ENCODE data around the gene ASB17.
"Not testable (repeated sequence)": the region's sequence is repeated elsewhere in the genome, so short reads cannot be mapped to it uniquely, and the experiment has no call there.

The ASB17 gene

GRCh38 chr1:75932304-75932703, at the start of gene ASB17:
Gene ASB17, minus strand, starts transcription at chr1:75932404. Its CDS starts 113 bp downstream, at chr1:75932291.
- DNase-seq (ENCODE audit: low read depth in 2 of 2): no peak

GRCh38 chr1:75980972-75981897, 49.0 kb upstream of the ASB17 start:
- no peak for DNase-seq (ENCODE audit: low read depth in 2 of 2)

- DNase-seq (ENCODE audit: low read depth in 2 of 2): no peak
Observed at GRCh38 chr1:75970631-75971030, 38.4 kb upstream of the ASB17 start.

GRCh38 chr1:75969550-75969949, 37.3 kb upstream of the ASB17 start:
- DNase-seq (ENCODE audit: low read depth in 2 of 2): no peak

GRCh38 chr1:75967719-75968118, 35.5 kb upstream of the ASB17 start:
- no peak for DNase-seq (ENCODE audit: low read depth in 2 of 2)

GRCh38 chr1:75964760-75965408, 32.7 kb upstream of the ASB17 start:
- DNase-seq (ENCODE audit: low read depth in 2 of 2): no peak

- DNase-seq (ENCODE audit: low read depth in 2 of 2): not testable (repeated sequence)
Observed at GRCh38 chr1:75964110-75964759, 32.0 kb upstream of the ASB17 start.

- no peak for DNase-seq (ENCODE audit: low read depth in 2 of 2)
Observed at GRCh38 chr1:75954586-75954985, 22.4 kb upstream of the ASB17 start.

GRCh38 chr1:75953461-75953860, 21.3 kb upstream of the ASB17 start:
- DNase-seq (ENCODE audit: low read depth in 2 of 2): no peak

- DNase-seq (ENCODE audit: low read depth in 2 of 2): no peak
Observed at GRCh38 chr1:75952016-75952415, 19.8 kb upstream of the ASB17 start.

- no peak for DNase-seq (ENCODE audit: low read depth in 2 of 2)
Observed at GRCh38 chr1:75950176-75950575, 18.0 kb upstream of the ASB17 start.

- DNase-seq (ENCODE audit: low read depth in 2 of 2): not testable (repeated sequence)
Observed at GRCh38 chr1:75943037-75943436, 10.8 kb upstream of the ASB17 start.

GRCh38 chr1:75937034-75937433, 4.8 kb upstream of the ASB17 start:
- DNase-seq (ENCODE audit: low read depth in 2 of 2): no peak

- DNase-seq (ENCODE audit: low read depth in 2 of 2): no peak
Observed at GRCh38 chr1:75922698-75923097, 9.5 kb downstream of the ASB17 start.

- DNase-seq (ENCODE audit: low read depth in 2 of 2): no peak
Observed at GRCh38 chr1:75916834-75917233, 15.4 kb downstream of the ASB17 start.

- DNase-seq (ENCODE audit: low read depth in 2 of 2): no peak
Observed at GRCh38 chr1:75908717-75909152, 23.5 kb downstream of the ASB17 start.

GRCh38 chr1:75901371-75901770, 30.8 kb downstream of the ASB17 start:
- no peak for DNase-seq (ENCODE audit: low read depth in 2 of 2)

GRCh38 chr1:75884437-75884836, 47.8 kb downstream of the ASB17 start:
- DNase-seq (ENCODE audit: low read depth in 2 of 2): no peak

- no peak for DNase-seq (ENCODE audit: low read depth in 2 of 2)
Observed at GRCh38 chr1:75879985-75880384, 52.2 kb downstream of the ASB17 start.

GRCh38 chr1:75870951-75871350, 61.3 kb downstream of the ASB17 start:
- DNase-seq (ENCODE audit: low read depth in 2 of 2): no peak
